Mammary epithelial cell (primary cell): ENCODE data around the gene ZNF451.

ENCODE experiments used
- EZH2 ChIP-seq: IDR thresholded peaks from 2 replicates; pipeline ENCODE4 v1.6.1; 2012; ENCODE audit warnings: low read length, inconsistent platforms, borderline replicate concordance
- TF ChIP-seq, protein P1 (sequence below), 2 donors: IDR thresholded peaks in 1 of 2; conservative IDR thresholded peaks in 1 of 2; 2 replicates each; pipeline ENCODE4 v1.5.1; 2011 to 2012; ENCODE audit warnings: inconsistent platforms in 2 of 2, low read length in 2 of 2, mild to moderate bottlenecking in 2 of 2, control low read depth in 1 of 2, low read depth in 1 of 2; ENCODE audit not compliant: insufficient read depth in 1 of 2; ENCODE audit errors: extremely low read depth in 1 of 2

DNA sequence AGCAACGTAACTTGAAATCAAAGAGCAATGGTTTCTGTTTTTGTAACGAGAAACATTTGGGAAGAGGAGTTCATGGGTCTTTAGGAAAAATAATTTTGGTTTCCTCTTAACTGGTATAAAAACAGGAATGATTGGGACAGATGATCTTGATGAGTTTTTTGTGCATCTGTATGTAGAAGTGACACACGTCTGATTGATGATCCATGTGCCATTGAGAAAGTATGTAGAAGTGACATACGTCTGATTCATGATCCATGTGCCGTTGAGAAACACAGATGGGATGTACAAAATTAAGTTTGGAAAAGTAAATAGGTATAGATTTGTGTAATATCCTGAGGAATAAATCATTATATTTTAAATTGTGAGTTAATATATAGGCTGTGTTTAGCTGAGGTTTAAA lies 41.4 kb upstream of the ZNF451 start:
- TF ChIP-seq, protein P1, sequence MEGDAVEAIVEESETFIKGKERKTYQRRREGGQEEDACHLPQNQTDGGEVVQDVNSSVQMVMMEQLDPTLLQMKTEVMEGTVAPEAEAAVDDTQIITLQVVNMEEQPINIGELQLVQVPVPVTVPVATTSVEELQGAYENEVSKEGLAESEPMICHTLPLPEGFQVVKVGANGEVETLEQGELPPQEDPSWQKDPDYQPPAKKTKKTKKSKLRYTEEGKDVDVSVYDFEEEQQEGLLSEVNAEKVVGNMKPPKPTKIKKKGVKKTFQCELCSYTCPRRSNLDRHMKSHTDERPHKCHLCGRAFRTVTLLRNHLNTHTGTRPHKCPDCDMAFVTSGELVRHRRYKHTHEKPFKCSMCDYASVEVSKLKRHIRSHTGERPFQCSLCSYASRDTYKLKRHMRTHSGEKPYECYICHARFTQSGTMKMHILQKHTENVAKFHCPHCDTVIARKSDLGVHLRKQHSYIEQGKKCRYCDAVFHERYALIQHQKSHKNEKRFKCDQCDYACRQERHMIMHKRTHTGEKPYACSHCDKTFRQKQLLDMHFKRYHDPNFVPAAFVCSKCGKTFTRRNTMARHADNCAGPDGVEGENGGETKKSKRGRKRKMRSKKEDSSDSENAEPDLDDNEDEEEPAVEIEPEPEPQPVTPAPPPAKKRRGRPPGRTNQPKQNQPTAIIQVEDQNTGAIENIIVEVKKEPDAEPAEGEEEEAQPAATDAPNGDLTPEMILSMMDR (conservative IDR thresholded peaks at IDR 0.05 in 1 of 2, IDR thresholded peaks at IDR 0.05 in 1 of 2; ENCODE audit: extremely low read depth in 1 of 2, insufficient read depth in 1 of 2, low read depth in 1 of 2, low read length in 2 of 2): no peak
- no peak for TF ChIP-seq EZH2
